Keratinocyte (primary cell): ENCODE results near the gene TRMT61A. TPM values are rescaled to one million over a fixed set of nuclear protein-coding genes. Genes with fewer than 3 reads are reported as not detected.
A peak's percentile ranks its signal among the peaks of the same experiment; 100 is the strongest.

Source experiments
- DNase-seq: peaks from one replicate; pipeline ENCODE4 v3.0.0-alpha.2; 2011; ENCODE audit warnings: low read depth, missing footprints, low spot score
- FAIRE-seq: peaks from 2 replicates; lab custom pipeline; 2011; peaks lifted over from hg19 to GRCh38; lab: Jason Lieb, UNC
- H2AFZ ChIP-seq: 2 replicates; pipeline ENCODE4 v1.6.0; 2012; ENCODE audit warnings: low read length, control low read depth, inconsistent platforms; ENCODE audit not compliant: control insufficient read depth
- H3K27ac ChIP-seq: 2 replicates; pipeline ENCODE4 v1.5.1; 2011; ENCODE audit warnings: low read length; ENCODE audit not compliant: control insufficient read depth, insufficient read depth
- H3K27me3 ChIP-seq: 3 replicates; pipeline ENCODE4 v1.6.0; 2011; ENCODE audit warnings: low read length; ENCODE audit not compliant: control insufficient read depth, insufficient read depth; ENCODE audit errors: extremely low read depth
- H3K36me3 ChIP-seq, 2 experiments: 2 replicates in 1 of 2; 3 replicates in 1 of 2; pipeline ENCODE4 v1.5.1; 2011; ENCODE audit warnings: low read length in 2 of 2, mild to moderate bottlenecking in 1 of 2; ENCODE audit not compliant: control insufficient read depth in 2 of 2, insufficient read depth in 2 of 2; ENCODE audit errors: extremely low read depth in 1 of 2
- H3K4me1 ChIP-seq: 3 replicates; pipeline ENCODE4 v1.5.1; 2011; ENCODE audit warnings: low read length; ENCODE audit not compliant: control insufficient read depth, insufficient read depth; ENCODE audit errors: extremely low read depth
- H3K4me2 ChIP-seq: 3 replicates; pipeline ENCODE4 v1.6.0; 2011; ENCODE audit warnings: low read depth, low read length; ENCODE audit not compliant: control insufficient read depth, insufficient read depth; ENCODE audit errors: extremely low read depth
- H3K4me3 ChIP-seq, 3 experiments: fragments of 200-600 bp in 1 of 3; sonication (generic) in 1 of 3; 2 replicates in 2 of 3; 3 replicates in 1 of 3; pipeline ENCODE4 v1.5.1; 2011 to 2016; ENCODE audit warnings: low read length in 3 of 3, mild to moderate bottlenecking in 3 of 3, control low read depth in 2 of 3, inconsistent platforms in 1 of 3, low read depth in 1 of 3, mixed read lengths in 1 of 3, mixed run types in 1 of 3, moderate library complexity in 1 of 3; ENCODE audit not compliant: control insufficient read depth in 2 of 3, insufficient read depth in 2 of 3; ENCODE audit errors: extremely low read depth in 1 of 3
- H3K79me2 ChIP-seq: 2 replicates; pipeline ENCODE4 v1.6.0; 2012; ENCODE audit warnings: low read length; ENCODE audit not compliant: control insufficient read depth, insufficient read depth
- H3K9ac ChIP-seq: 3 replicates; pipeline ENCODE4 v1.6.0; 2011; ENCODE audit warnings: low read length; ENCODE audit not compliant: control insufficient read depth, insufficient read depth; ENCODE audit errors: extremely low read depth
- H3K9me1 ChIP-seq: 3 replicates; pipeline ENCODE4 v1.6.0; 2011; ENCODE audit warnings: low read length; ENCODE audit not compliant: control insufficient read depth, insufficient read depth; ENCODE audit errors: extremely low read depth
- H3K9me3 ChIP-seq: 2 replicates; pipeline ENCODE4 v1.5.1; 2012; ENCODE audit warnings: low read depth, low read length; ENCODE audit not compliant: control insufficient read depth
- H4K20me1 ChIP-seq: 3 replicates; pipeline ENCODE4 v1.6.0; 2011; ENCODE audit warnings: low read length; ENCODE audit not compliant: control insufficient read depth, insufficient read depth; ENCODE audit errors: extremely low read depth
- CTCF ChIP-seq, 3 experiments: IDR thresholded peaks in 1 of 3; conservative IDR thresholded peaks in 1 of 3; optimal IDR thresholded peaks in 1 of 3; 2 replicates in 2 of 3; 3 replicates in 1 of 3; pipeline versions ENCODE3 to v1.5.1; 2011; ENCODE audit warnings: low read length in 3 of 3, mild to moderate bottlenecking in 3 of 3, moderate library complexity in 2 of 3, control low read depth in 1 of 3, inconsistent platforms in 1 of 3; ENCODE audit not compliant: insufficient read depth in 2 of 3; ENCODE audit errors: extremely low read depth in 1 of 3
- EZH2 ChIP-seq: IDR thresholded peaks from one replicate; pipeline ENCODE4 v1.6.1; 2012; ENCODE audit warnings: inconsistent platforms, mild to moderate bottlenecking, low read length, moderate library complexity
- dilution Hi-C: fragments of 300-500 bp; cut with MboI; formaldehyde crosslinking; loops from one replicate; pipeline ENCODE4 v1.7.0; 2020; ENCODE audit warnings: low sequenced_read_pairs; ENCODE audit not compliant: extremely low pct_ligation_motif_present
- polyA plus RNA-seq, 5 experiments: library from polyadenylated mRNA; depleted of rRNA in 3 of 5; stranded (reverse) in 3 of 5; stranded (forward) in 1 of 5; unstranded in 1 of 5; fragments of >200 nt; gene quantifications; 1 replicate in 1 of 5; 2 replicates in 3 of 5; 3 replicates in 1 of 5; pipeline versions ENCODE4 v1.2.1 to v1.2.3, GENCODE V29; 2011 to 2012; ENCODE audit warnings: missing spikeins in 2 of 5, low read depth in 1 of 5, low replicate concordance in 1 of 5

Gene TRMT61A
- polyA plus RNA-seq, 1 donor (not counting 4 experiments of a cell fraction or from before 2014, with no cell fraction given) = 4.4 TPM

GRCh38 chr14:103530831-103531230 lies 1.8 kb downstream of the TRMT61A start:
- Histone ChIP-seq H3K27ac (no peak overlapping the region), H3K27me3 (no peaks in the 10 kb centered on the region), H3K4me1 (peaks cover 28% of the 10 kb centered on the region), H2AFZ (no peak overlapping the region), H3K9me1 (no peaks in the 10 kb centered on the region), H3K9ac (no peak overlapping the region), H3K4me2 (peak overlapping the region; percentile 94), H3K36me3 (peaks cover 8 to 19% of the 10 kb centered on the region in 2 experiments), H4K20me1 (no peaks in the 10 kb centered on the region), H3K79me2 (peaks cover 32% of the 10 kb centered on the region), H3K9me3 (no peaks in the 10 kb centered on the region), H3K4me3 (no peak overlapping the region)
- dilution Hi-C loops = no loop called here
- FAIRE-seq = no peak
- DNase-seq = no peak
- TF ChIP-seq CTCF (optimal IDR thresholded peaks at IDR 0.05 in 1 of 3, IDR thresholded peaks at IDR 0.05 in 1 of 3, conservative IDR thresholded peaks at IDR 0.05 in 1 of 3; ENCODE audit: extremely low read depth in 1 of 3, insufficient read depth in 2 of 3, low read length in 3 of 3) (no peak), EZH2 (no peak)

GRCh38 chr14:103531421-103532215 lies 2.6 kb downstream of the TRMT61A start:
- FAIRE-seq (no peak), DNase-seq (no peak)
- no peak for TF ChIP-seq EZH2
- H3K79me2 ChIP-seq = peaks cover 32% of the 10 kb centered on the region
- H3K4me2 ChIP-seq = no peak overlapping the region
- H3K9ac ChIP-seq = no peak overlapping the region
- H3K9me1 ChIP-seq = no peaks in the 10 kb centered on the region
- peaks cover 28% of the 10 kb centered on the region for H3K4me1 ChIP-seq
- dilution Hi-C loops = no loop called here
- no peak overlapping the region for H3K27ac ChIP-seq
- no peaks in the 10 kb centered on the region for H3K27me3 ChIP-seq
- H3K4me3 ChIP-seq = no peak overlapping the region
- H4K20me1 ChIP-seq = no peaks in the 10 kb centered on the region
- H3K36me3 ChIP-seq = peaks cover 8 to 22% of the 10 kb centered on the region in 2 experiments
- H3K9me3 ChIP-seq = no peaks in the 10 kb centered on the region
- H2AFZ ChIP-seq = no peak overlapping the region
